HG03108 (cell line): ENCODE measurements around the gene FABP7.

Source experiments
- ATAC-seq: cut with Tn5 transposase; IDR thresholded peaks from one replicate; pipeline ENCODE4 v1.9.1; 2021; ENCODE audit warnings: moderate library complexity; ENCODE audit not compliant: unreplicated experiment

Gene FABP7

GRCh38 chr6:122755901-122756300 is 23.6 kb upstream of the FABP7 start:
- no peak for ATAC-seq

GRCh38 chr6:122758927-122759334 is 20.6 kb upstream of the FABP7 start:
- peak; percentile 72 for ATAC-seq

- ATAC-seq: no peak
These were observed 19.2 kb upstream of the FABP7 start for GRCh38 chr6:122760330-122760729.

GRCh38 chr6:122766256-122766655 is 13.3 kb upstream of the FABP7 start:
- no peak for ATAC-seq

GRCh38 chr6:122770835-122771601 is 8.5 kb upstream of the FABP7 start:
- ATAC-seq: no peak

GRCh38 chr6:122772724-122773415 is 6.6 kb upstream of the FABP7 start:
- ATAC-seq: no peak

- ATAC-seq: no peak
These were observed 3.5 kb upstream of the FABP7 start for GRCh38 chr6:122775975-122776374.

- ATAC-seq: no peak
These were observed 1.2 kb upstream of the FABP7 start for GRCh38 chr6:122778302-122778701.

GRCh38 chr6:122778985-122779661 is 393 bp upstream of the FABP7 start:
- no peak for ATAC-seq

GRCh38 chr6:122780114-122780513 is 598 bp downstream of the FABP7 start:
- ATAC-seq: no peak

GRCh38 chr6:122781716-122782115 is 2.2 kb downstream of the FABP7 start:
- ATAC-seq: no peak

- no peak for ATAC-seq
These were observed 3.9 kb downstream of the FABP7 start for GRCh38 chr6:122783401-122783800.

GRCh38 chr6:122785891-122786290 is 6.4 kb downstream of the FABP7 start:
- no peak for ATAC-seq

GRCh38 chr6:122787721-122788120 is 8.2 kb downstream of the FABP7 start:
- no peak for ATAC-seq

GRCh38 chr6:122788208-122788607 is 8.7 kb downstream of the FABP7 start:
- ATAC-seq: no peak

- ATAC-seq: no peak
These were observed 9.2 kb downstream of the FABP7 start for GRCh38 chr6:122788663-122789181.

GRCh38 chr6:122789182-122790027 is 9.9 kb downstream of the FABP7 start, which contains the start of gene SMPDL3A:
SMPDL3A (plus strand) TSS chr6:122789258; CDS start chr6:122789347, 89 bp downstream.
- ATAC-seq: peak; percentile 51

- no peak for ATAC-seq
These were observed 10.5 kb downstream of the FABP7 start for GRCh38 chr6:122790028-122790422.

- ATAC-seq: no peak
These were observed 11.2 kb downstream of the FABP7 start for GRCh38 chr6:122790423-122791309.

- ATAC-seq: no peak
These were observed 11.8 kb downstream of the FABP7 start for GRCh38 chr6:122791310-122791679.
